Vagina (tissue), 2 donors: ENCODE results near the gene KCNK18.

Experiments
- POLR2A ChIP-seq, 2 donors: fragments of 450-650 bp; IDR thresholded peaks; one replicate each; pipeline ENCODE4 v1.6.1; 2017; ENCODE audit warnings: antibody characterized with exemption in 2 of 2, mild to moderate bottlenecking in 2 of 2, moderate library complexity in 2 of 2
- POLR2AphosphoS5 ChIP-seq, 2 donors: sonication (generic); formaldehyde crosslinking; IDR thresholded peaks; one replicate each; pipeline ENCODE4 v1.9.0; 2017; ENCODE audit warnings: antibody characterized with exemption in 2 of 2, mild to moderate bottlenecking in 2 of 2, low read depth in 1 of 2; ENCODE audit not compliant: insufficient read depth in 1 of 2

DNA sequence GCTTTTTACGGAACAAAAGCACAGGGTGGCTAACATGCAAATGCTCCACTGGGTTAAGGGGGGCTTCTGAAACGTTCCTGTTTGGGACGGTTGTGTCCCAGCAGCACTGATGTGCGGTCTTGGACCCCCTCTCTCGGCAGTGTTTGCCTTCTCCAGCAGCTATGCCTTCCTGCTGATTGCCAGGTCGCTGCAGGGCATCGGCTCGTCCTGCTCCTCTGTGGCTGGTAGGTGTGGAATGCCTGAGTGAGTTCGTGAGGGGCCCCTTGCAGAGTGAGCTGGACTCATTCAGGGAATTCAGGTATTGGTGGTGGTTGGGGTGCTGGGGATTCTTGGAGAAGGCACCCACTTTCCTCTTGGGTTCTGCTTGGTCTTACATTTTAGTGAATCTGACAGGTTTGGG, 56.6 kb downstream of the KCNK18 start:
- TF ChIP-seq POLR2AphosphoS5 (IDR thresholded peaks at IDR 0.05; ENCODE audit: insufficient read depth in 1 of 2, low read depth in 1 of 2), result no peak
- TF ChIP-seq POLR2A (IDR thresholded peaks at IDR 0.05), result no peak
